NCI-H526 treated with DMSO at 0.1 percent for 48 hours (cell line): ENCODE results near the gene CRHR1.
A peak's percentile ranks its signal among the peaks of the same experiment; 100 is the strongest.
"Not testable (repeated sequence)": the region's sequence is repeated elsewhere in the genome, so short reads cannot be mapped to it uniquely, and the experiment has no call there.

Experiments
- DNase-seq: peaks from one replicate; lab custom pipeline; 2025; lab: John Stamatoyannopoulos, UW

The CRHR1 gene

GRCh38 chr17:45784293-45784740 lies at the start of gene CRHR1:
Gene CRHR1, plus strand, starts transcription at chr17:45784320. Its CDS starts 225 bp downstream, at chr17:45784545.
- DNase-seq, result no peak

- DNase-seq, result no peak
Observed at GRCh38 chr17:45734598-45734997, 49.5 kb upstream of the CRHR1 start.

DNA sequence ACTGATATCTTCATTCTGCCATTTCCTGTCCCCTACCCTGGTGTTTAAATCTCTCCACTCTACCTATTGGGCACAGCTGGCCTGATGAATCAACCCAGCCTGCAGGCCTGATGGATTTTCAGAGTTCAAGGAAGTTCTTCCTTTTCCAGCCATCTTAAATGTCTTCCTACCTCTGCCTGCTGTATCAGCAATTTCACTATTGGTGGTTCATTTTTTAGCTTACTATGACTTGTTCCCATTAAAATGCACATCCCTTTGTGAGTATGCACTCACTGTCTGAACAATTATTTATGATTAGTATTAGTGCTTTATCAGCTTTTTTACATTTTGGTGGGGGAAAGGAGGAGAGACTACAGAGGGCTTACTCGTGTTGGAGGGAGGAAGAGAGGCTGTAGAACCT lies 48.6 kb upstream of the CRHR1 start:
- no peak for DNase-seq

DNA sequence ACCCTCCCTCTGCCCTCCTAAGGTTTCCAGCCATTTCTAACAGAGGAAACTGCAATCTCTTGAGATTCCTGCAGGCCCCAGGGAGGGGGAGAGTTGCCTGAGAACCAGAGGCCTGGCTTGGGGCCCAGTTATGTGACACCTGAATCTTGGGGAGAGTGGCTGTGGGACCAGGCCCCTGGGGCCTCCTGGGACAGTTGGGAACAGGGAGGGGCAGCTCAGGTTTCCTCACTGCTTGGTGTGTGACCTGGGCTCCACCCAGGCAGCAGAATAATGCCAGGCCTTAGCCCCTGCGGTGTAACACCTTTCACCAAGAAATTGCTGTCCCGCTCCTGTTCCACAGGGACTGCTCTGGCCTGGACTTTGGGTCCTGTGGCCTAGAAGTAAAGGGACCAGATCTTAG lies 44.3 kb upstream of the CRHR1 start:
- no peak for DNase-seq

GRCh38 chr17:45740553-45741330 lies 43.4 kb upstream of the CRHR1 start:
- peak; percentile 14 for DNase-seq

GRCh38 chr17:45742251-45742650 lies 41.9 kb upstream of the CRHR1 start:
- no peak for DNase-seq

DNA sequence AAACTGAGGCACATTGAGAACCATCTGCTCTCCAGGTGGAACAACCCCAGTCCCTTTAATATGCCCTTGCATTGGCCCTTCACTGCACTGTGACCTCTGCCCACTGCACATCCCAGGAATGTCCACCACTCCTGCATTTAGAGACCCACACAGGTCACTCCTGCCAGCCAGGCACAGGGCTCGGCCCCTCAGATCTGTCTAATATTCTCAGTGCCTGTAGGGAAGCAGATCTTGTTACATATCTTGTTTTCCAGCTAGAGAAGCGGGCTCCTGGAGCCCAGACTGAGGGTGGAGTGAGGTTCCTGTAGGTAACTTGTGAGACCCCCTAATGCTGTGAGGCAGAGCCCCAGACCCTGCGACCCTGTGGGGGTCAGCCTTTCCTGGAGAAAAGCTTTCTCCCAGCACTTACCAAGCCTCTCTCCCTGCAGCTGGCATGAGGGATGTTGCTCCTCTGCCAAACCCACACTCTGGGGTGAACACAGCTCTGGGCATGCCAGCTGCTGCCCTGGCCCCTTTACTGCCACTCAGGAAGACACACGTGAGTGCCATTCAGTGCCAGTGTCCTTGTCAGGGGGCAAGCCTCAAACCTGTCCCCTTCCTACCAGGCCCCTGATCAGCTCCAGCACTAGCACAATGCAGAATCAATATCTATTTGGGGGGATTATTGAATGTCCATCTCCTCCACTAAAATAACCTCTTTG lies 40.3 kb upstream of the CRHR1 start:
- no peak for DNase-seq

- not testable (repeated sequence) for DNase-seq
Observed at GRCh38 chr17:45744826-45745225, 39.3 kb upstream of the CRHR1 start.

- no peak for DNase-seq
Observed at GRCh38 chr17:45745601-45746494, 38.3 kb upstream of the CRHR1 start.

DNA sequence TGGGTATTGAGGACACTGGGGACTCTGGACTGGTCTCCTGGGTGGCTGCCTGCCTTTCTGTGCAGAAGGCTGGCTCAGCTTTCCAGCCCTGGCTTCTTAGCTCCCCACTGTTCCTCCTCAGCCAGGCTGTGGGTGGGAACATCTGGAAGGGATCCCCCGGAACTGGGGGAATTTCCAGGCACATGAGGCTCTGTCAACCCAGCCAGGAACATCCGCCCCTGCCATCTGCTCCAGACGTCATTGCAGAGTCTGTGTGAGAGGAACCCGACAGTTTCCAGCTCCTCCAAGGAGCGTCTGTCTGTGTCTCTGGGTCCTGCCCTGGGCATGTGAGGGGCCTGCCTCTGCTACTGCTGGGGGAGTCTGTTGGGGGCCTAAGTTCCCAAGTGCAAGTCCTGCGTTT lies 36.2 kb upstream of the CRHR1 start:
- no peak for DNase-seq

GRCh38 chr17:45748731-45749310 lies 35.3 kb upstream of the CRHR1 start:
- no peak for DNase-seq

DNA sequence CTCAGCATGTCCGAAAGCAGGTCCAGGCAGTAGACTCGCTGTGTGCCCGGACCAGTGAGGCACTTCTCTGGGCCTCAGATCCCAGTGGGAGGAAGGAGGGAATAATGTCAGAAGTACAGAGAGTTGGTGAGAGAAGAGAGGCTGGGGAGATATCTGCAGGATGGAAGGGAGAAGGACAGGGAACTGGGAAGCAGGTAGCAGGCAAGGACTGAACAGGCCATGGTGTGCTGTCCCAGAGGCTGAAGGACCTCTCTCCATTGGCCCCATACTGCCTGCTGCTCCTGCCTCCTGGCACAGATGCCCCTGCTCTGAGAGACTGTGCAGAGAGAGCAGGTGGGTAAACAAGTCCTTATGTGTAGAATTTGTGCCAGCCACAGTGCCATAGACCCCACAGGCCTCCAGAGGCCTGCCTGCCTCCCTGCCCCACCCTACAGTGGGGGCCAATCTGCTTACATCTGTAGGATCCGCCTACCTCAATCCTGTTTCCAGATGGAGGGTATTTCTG lies 34.2 kb upstream of the CRHR1 start:
- no peak for DNase-seq

DNA sequence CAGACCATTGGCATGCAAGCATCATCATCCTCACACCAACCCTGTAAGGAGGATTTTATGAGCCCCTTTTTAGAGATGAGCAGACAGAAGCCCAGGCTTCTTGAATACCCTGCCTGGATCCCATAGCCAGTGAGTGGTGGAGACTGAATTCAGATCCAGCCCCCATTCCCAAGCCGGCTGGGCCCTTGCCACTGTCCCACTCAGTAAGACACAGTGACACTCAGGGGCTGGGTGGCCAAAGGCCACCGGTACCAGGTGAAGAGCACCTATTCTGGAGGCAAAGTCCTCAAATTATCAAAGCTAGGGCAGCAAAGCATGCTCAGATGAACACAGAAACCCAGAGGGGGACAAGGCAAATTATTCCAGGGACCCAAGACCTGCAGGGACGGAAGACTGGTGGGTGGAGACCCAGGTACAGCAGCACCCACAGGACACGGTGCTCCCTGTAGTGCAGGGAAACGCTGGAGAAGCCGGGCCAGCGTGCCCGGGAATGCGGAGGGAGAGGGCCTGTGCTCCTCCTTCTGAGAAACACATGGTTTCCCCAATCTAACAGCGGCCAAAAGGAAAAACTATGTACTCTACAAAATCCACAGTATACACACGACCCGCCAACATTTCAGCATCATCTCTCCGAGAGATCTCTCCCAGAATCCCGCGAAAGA lies 33.2 kb upstream of the CRHR1 start:
- no peak for DNase-seq

DNA sequence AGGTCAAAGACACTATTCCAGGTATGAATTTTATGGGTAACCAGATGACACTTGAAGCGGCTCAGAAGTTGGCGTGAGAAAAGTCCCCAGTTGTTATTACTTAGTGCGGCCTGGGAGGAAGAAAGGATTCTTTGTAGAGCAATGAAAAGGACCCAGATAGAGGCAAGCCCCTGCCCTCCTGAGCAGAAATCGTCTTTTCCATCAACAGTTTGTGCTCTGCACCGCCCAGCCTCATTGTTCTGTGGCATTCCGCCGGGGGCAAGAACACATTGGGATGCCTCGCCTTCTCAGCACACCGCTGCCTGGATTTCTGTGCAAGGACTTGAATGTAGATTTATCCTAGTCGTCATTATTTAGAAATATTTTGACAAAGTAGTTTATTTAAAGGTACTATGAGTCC lies 32.7 kb upstream of the CRHR1 start:
- DNase-seq, result no peak

DNA sequence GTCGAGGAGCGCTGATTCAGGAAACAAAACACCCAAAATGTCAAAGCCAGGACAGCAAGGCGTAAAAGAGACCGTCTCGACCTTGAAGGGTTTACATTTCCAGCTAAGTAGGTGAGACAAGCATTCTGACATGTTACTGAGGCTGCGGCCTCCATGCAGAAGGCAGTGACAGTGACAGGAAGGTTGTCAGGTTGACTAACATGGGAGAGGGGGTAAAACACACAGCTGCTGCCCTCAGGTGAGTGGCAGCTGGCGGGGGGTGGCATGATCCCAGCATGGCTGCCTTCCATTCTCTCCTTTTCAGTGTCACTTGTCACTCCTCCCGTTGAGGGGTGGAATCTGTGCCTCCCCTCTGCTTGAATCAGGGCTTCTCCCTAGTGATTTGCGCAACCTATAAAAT lies 31.9 kb upstream of the CRHR1 start:
- DNase-seq, result no peak

DNA sequence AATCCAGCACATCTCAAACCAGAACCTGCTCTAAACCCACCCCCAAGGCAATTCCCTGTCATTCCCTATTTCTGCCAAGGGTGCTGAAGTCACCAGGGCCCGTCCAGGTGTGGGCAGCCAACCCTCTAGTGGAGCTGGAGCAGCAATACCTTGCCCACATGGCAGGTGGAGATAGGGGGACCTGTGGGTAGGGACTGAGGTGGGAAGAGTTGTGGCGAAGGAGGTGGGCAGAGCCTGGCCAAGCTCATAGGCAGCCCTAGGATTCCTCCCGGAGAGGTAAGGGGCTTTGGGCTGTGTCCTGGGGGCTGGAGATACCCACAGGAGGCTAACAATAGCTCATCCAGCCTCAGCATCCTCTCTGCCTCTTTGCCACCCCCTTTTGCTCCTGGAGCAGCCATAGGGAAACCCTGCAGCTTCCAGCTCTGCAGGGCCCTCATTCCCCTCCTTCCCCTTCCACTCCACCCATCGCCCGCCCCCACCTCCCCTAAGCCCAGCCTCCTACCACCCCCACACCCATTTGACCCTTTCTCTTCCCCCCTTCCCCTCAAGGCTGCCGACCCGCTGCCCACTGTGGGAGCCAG lies 30.4 kb upstream of the CRHR1 start:
- no peak for DNase-seq

- no peak for DNase-seq
Observed at GRCh38 chr17:45755050-45755449, 29.1 kb upstream of the CRHR1 start.

- no peak for DNase-seq
Observed at GRCh38 chr17:45756266-45756991, 27.7 kb upstream of the CRHR1 start.

- no peak for DNase-seq
Observed at GRCh38 chr17:45757431-45758218, 26.5 kb upstream of the CRHR1 start.
